HG03432 (cell line): ENCODE results near the gene GRAMD1B.
"Not testable (repeated sequence)": the region's sequence is repeated elsewhere in the genome, so short reads cannot be mapped to it uniquely, and the experiment has no call there.

Source experiments
- ATAC-seq: cut with Tn5 transposase; IDR thresholded peaks from one replicate; pipeline ENCODE4 v1.9.1; 2021; ENCODE audit warnings: mild to moderate bottlenecking, moderate library complexity; ENCODE audit not compliant: unreplicated experiment

The GRAMD1B gene

GRCh38 chr11:123504401-123504800 lies 74.3 kb downstream of the GRAMD1B start:
- ATAC-seq: no peak

DNA sequence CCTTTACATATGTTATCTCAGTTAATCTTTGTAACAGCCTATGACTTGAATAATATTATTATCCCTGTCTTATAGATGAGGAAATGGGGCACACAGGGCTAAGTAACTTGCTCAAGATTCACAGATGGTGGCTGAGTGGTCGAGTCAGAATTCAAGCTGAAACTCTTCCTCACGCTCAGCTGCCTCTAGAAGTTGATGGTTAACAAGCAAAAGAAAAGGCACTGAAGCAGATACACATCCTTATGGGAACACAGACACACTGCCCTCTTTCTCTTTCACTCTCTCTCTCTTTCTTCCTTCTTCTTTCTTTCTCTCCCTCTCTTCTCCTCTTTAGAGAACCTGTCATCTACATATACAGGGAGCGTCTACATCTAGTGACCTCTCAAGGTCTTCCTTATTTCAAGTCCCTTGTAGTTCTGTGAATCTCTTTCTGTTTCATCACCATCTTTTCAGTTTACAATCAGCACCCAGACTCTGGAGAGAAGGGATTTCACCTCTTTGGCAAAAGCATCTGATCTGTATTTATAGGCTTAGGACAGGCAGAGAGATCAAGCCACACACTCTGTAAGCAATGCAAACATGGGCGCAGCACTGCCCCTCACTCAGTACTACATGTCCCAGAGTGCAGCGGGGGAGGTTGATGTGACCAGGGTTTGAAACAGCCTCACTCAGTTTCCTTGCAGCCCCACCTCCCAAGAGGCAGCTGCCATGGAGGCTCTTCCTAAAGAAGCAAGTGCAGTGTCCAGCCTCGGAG lies 75.7 kb downstream of the GRAMD1B start:
- peak; percentile 84 for ATAC-seq

DNA sequence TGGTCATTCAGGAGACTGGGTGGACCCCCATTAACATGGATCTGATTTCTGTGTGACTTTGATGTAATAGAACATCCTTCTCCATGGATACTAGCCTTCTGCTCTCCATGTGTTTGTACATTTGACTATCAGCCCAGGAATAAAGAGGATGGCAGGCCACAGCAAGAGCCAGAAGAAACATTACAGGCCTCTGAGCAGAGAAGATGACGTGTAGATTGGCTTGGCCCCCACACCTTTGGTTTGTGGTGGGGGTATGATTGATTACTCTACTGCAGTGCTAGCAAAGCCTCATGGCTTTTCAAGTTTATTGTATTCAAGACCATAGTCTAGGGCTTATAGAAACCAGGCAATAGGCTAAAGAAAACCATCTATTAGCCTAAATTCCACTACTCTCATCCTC lies 77.0 kb downstream of the GRAMD1B start:
- ATAC-seq: no peak

DNA sequence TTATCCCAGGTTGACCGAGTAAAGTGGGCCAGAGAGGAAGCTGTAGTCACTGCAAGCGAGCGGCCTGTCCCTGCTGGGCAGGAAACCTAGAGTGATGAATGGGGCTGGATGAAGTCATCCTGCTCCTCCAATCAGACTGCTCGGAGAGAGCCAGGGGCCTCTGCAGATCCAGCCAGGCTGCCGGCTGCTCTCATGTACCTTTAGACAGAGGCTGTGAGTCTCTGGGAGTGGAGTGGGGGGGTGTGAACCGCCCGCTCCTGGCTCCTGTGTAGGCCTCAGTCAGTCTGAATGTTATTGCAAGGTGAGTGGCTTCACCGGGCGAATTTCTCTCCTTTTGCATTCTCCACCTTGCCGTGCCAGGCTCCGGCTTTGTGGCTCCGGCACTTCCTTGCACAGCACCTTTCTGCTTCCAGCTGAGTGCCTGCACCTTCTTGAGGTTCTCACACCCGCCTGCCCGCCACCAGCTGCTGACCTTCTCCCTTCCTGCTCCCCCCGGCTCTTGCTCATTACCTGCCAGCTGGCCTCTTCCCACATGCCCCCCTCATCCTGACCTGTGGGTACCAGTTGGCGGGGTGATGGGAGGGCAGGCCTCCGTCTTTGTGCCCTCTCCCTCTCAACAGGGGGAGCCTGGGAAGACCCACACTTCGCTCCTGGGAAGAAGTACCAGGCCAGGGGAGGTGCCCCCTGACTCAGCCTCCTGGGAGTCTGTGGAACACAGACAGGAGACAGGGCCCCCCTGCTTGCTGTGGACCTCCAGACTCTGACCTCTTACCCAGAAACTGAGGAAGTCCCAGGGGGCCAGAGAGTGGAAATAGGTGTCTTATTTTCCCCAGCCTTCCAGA lies 79.9 kb downstream of the GRAMD1B start:
- no peak for ATAC-seq

DNA sequence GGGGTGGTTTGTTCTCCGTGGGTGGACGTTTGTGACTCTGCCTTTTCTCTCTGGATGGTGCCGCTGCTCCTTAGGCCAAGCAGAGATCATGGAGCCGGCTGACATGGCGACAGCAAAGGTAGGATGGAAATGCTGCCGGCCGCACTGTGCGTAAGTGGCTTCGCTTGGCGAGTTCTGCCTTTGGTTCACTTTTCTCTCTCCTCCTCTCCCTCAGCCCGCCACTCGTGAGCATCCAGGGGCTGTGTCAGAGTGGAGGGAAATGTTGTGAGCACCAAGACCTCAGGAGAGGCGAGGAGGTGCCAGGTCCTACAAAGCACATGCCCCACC lies 80.5 kb downstream of the GRAMD1B start:
- no peak for ATAC-seq

DNA sequence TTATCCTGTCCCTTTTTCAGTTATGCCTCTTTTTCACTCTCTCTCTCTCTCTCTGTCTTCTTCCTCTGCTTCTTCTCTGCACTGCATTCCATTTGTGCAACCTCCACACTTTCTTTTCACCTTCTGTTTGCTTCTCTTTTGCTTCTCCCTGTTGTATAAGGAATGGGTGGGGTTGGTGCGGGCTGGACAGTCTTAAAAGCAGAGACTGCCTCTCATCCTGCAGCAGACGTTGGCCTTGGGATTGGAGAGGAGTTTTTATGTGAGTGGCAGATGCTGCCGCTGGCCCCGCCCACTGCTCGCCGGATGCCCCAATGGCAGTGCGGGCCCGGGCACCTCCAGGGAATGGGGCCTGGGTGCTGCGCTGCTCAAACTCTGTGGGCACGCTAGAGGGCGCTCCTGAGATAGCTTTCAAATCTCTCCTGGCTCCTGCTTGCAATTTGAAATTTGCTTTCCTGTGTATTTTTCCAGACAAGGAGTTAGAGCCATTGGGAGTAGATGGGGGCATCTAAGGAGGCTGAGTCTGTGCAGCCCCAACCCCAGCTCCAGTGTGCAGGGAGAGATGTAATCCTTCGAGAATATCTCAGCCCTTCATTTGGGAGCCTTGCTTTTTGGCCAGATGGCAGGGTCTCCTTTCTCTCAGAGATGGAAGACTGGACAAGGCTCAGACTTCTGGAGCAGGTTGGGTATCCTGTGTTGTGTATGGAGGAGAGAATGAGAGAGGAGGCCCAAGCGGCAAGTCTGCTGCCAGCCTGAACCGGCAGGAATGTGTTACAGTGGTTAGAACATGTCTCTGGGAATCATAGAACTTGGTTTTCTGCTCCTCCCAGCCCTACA lies 81.2 kb downstream of the GRAMD1B start:
- peak; percentile 85 for ATAC-seq

GRCh38 chr11:123513309-123513708 lies 83.2 kb downstream of the GRAMD1B start:
- ATAC-seq: not testable (repeated sequence)

GRCh38 chr11:123516238-123516637 lies 86.2 kb downstream of the GRAMD1B start:
- no peak for ATAC-seq

GRCh38 chr11:123517559-123518364 lies 87.7 kb downstream of the GRAMD1B start:
- ATAC-seq: peak; percentile 60

DNA sequence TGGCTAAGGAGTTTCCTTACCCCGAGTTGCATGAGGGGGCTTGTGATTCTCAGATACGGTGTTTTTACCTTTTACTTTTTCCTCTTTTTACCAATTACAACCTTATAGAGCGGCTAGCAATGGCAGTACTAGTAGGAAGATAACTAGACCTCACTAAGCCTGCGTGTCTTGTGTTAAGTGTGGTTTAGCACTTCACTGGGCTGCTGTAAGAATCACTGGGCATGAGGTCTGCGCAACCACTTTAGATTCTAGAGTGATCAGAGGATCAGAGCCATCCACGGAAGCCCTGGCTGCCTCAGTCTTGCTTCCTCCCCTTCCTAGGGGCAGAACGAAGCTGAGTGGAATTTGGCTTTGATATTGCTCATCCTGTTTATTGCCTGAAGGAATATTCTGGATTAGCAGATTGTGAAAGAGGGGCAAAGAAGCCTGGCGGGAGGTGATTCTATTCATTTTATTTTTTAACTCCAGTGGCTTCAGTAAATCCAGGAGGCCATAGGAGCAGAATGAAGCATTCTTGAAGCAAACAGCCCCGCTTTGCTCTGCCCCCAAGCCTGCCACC lies 88.5 kb downstream of the GRAMD1B start:
- peak; percentile 76 for ATAC-seq

GRCh38 chr11:123519055-123519796 lies 89.2 kb downstream of the GRAMD1B start:
- peak; percentile 35 for ATAC-seq

- no peak for ATAC-seq
Observed at GRCh38 chr11:123519797-123520193, 89.7 kb downstream of the GRAMD1B start.

DNA sequence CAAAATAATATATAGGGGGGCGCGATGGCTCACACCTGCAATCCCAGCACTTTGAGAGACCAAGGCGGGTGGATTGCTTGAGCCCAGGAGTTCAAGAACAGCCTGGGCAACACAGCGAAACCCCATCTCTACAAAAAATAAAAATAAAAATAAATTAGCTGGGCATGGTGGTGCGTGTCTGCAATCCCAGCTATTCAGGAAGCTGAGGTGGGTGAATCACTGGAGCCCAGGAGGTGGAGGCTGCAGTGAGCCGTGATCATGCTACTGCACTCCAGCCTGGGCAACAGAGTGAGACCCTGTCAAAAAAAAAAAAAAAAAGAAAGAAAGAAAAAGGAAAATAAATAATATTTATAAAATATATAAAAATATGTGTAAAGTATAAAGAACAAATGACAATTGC lies 90.4 kb downstream of the GRAMD1B start:
- ATAC-seq: not testable (repeated sequence)

DNA sequence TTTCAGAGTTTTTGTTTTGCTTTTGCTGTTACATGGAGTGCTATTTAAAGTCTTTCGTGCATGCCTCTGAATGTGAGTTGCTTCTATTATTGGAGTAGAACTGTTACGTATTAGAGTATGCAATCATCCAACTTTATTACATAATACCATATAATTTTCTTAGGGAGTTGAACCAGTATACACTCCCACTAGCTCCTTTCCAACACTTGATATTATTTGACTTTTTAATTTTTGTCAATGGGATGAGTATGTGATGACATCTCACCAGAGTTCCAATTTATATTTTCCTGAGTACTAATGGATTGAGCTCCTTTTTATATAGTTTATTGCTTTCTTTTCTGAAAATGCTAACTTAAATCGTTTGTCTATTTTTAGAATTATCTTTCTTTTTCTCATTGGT lies 90.9 kb downstream of the GRAMD1B start:
- no peak for ATAC-seq

GRCh38 chr11:123521930-123522329 lies 91.9 kb downstream of the GRAMD1B start:
- no peak for ATAC-seq

GRCh38 chr11:123523539-123523938 lies 93.5 kb downstream of the GRAMD1B start:
- no peak for ATAC-seq

GRCh38 chr11:123525097-123525496 lies 95.0 kb downstream of the GRAMD1B start:
- ATAC-seq: no peak

GRCh38 chr11:123525511-123525918 lies 95.4 kb downstream of the GRAMD1B start:
- ATAC-seq: no peak

GRCh38 chr11:123526027-123526805 lies 96.1 kb downstream of the GRAMD1B start:
- ATAC-seq: no peak
